HepG2 (cell line): ENCODE data around the gene MYO1E. TPM values are rescaled to one million over a fixed set of nuclear protein-coding genes. Genes with fewer than 3 reads are reported as not detected.

ENCODE experiments used
- ATAC-seq: fragments of 200-7000 bp; cut with Tn5 transposase; 3 replicates; pipeline ENCODE4 v1.9.1; 2020; ENCODE audit warnings: mild to moderate bottlenecking, moderate library complexity
- BruUV-seq: library from RNA; stranded (reverse); fragments of 400-500 nt; replicated peaks from 2 replicates; lab custom pipeline; 2021; lab: Mats Ljungman, UMichigan
- CTCF ChIA-PET: fragments of 300-600 bp; formaldehyde crosslinking; extraction: SDS; loops from one replicate; lab custom pipeline; 2021; ENCODE audit warnings: low total read pairs, inconsistent platforms, low intra/inter-chr PET ratio; lab: Yijun Ruan, JAX
- POLR2A ChIA-PET: fragments of 350-600 bp; sonication (Branson Sonifier 250); formaldehyde crosslinking; loops from one replicate; lab custom pipeline; 2020; ENCODE audit warnings: antibody characterized with exemption, inconsistent platforms; lab: Yijun Ruan, JAX
- DNase-seq: peaks from one replicate; pipeline ENCODE4 v3.0.0-alpha.2; 2015; ENCODE audit warnings: low spot score
- FAIRE-seq: peaks from 3 replicates; lab custom pipeline; 2011; peaks lifted over from hg19 to GRCh38; lab: Jason Lieb, UNC
- H2AFZ ChIP-seq: one replicate; pipeline ENCODE4 v1.6.1; 2011; ENCODE audit warnings: low read length, inconsistent platforms
- H3K27ac ChIP-seq: fragments of 300-600 bp; 3 replicates; pipeline ENCODE4 v1.8.0; 2011; ENCODE audit warnings: mixed run types, mild to moderate bottlenecking, mixed read lengths, low read length, inconsistent platforms; ENCODE audit not compliant: insufficient read depth; ENCODE audit errors: extremely low read length
- H3K27me3 ChIP-seq, 2 experiments: fragments of 200-600 bp in 1 of 2; 2 replicates in 1 of 2; 3 replicates in 1 of 2; pipeline versions ENCODE4 v1.6.0 to v1.8.0; 2011; ENCODE audit warnings: low read length in 2 of 2, mild to moderate bottlenecking in 2 of 2, moderate library complexity in 2 of 2, inconsistent platforms in 1 of 2; ENCODE audit not compliant: insufficient read depth in 2 of 2, control insufficient read depth in 1 of 2
- H3K36me3 ChIP-seq, 2 experiments: fragments of 200-600 bp in 1 of 2; replicated peaks in 1 of 2; 2 replicates in 1 of 2; 3 replicates in 1 of 2; pipeline versions ENCODE4 v1.5.1 to v1.8.0; 2011; ENCODE audit warnings: low read length in 2 of 2, inconsistent platforms in 1 of 2; ENCODE audit not compliant: insufficient read depth in 2 of 2, control insufficient read depth in 1 of 2
- H3K4me1 ChIP-seq: 2 replicates; pipeline ENCODE4 v1.5.1; 2012; ENCODE audit warnings: low read length, inconsistent platforms; ENCODE audit not compliant: insufficient read depth
- H3K4me2 ChIP-seq: 2 replicates; pipeline ENCODE4 v1.6.0; 2011; ENCODE audit warnings: low read depth, low read length, inconsistent platforms
- H3K4me3 ChIP-seq, 3 experiments: fragments of 200-600 bp in 1 of 3; sonication (generic), shearing (Covaris generic) in 1 of 3; replicated peaks in 1 of 3; 2 replicates each; pipeline ENCODE4 v1.5.1; 2011 to 2016; ENCODE audit warnings: low read length in 3 of 3, inconsistent platforms in 2 of 3, low read depth in 2 of 3, mild to moderate bottlenecking in 2 of 3, control low read depth in 1 of 3, mixed read lengths in 1 of 3; ENCODE audit not compliant: insufficient read depth in 1 of 3
- H3K79me2 ChIP-seq: one replicate; pipeline ENCODE4 v1.6.1; 2011; ENCODE audit warnings: low read length, inconsistent platforms; ENCODE audit not compliant: insufficient read depth
- H3K9ac ChIP-seq: 2 replicates; pipeline ENCODE4 v1.6.0; 2011; ENCODE audit warnings: mild to moderate bottlenecking, low read depth, low read length, inconsistent platforms; ENCODE audit not compliant: insufficient read depth
- H3K9me3 ChIP-seq: 2 replicates; pipeline ENCODE4 v1.5.1; 2012; ENCODE audit warnings: mild to moderate bottlenecking, low read length
- H4K20me1 ChIP-seq: 2 replicates; pipeline ENCODE4 v1.6.0; 2011; ENCODE audit warnings: inconsistent platforms, mild to moderate bottlenecking, low read length, moderate library complexity; ENCODE audit not compliant: insufficient read depth
- CEBPB ChIP-seq: IDR thresholded peaks from 2 replicates; pipeline ENCODE4 v1.6.1; 2011; ENCODE audit warnings: low read depth, low read length, improper control_type of control experiment, borderline replicate concordance
- CENPX ChIP-seq: sonication (generic); formaldehyde crosslinking; IDR thresholded peaks from 2 replicates; pipeline ENCODE4 v1.9.0; 2021; ENCODE audit warnings: mild to moderate bottlenecking, missing genetic modification reagents, moderate library complexity
- CHD4 ChIP-seq: fragments of 200-600 bp; sonication (generic); IDR thresholded peaks from 2 replicates; pipeline ENCODE4 v1.7.0; 2017; ENCODE audit warnings: mild to moderate bottlenecking, low read length, borderline replicate concordance
- KLF12 ChIP-seq: sonication (generic); formaldehyde crosslinking; IDR thresholded peaks from 2 replicates; pipeline ENCODE4 v1.4.0; 2020; ENCODE audit warnings: missing genetic modification reagents, borderline replicate concordance
- MEIS2 ChIP-seq: sonication (generic); formaldehyde crosslinking; IDR thresholded peaks from 2 replicates; pipeline ENCODE4 v1.9.0; 2021; ENCODE audit warnings: mild to moderate bottlenecking, missing genetic modification reagents
- WGBS: methylation state at CpG from one replicate; pipeline ENCODE4 v1.1.6; 2017; ENCODE audit warnings: low lambda C conversion rate; 5-methylcytosine and 5-hydroxymethylcytosine counted together
- in situ Hi-C: cut with HindIII; loops from 2 replicates; pipeline ENCODE4 v1.10.0; 2017; ENCODE audit warnings: low pct_unique_long_range_greater_than_20kb; ENCODE audit not compliant: extremely low pct_ligation_motif_present
- intact Hi-C: fragments of 100-400 bp; cut with micrococcal nuclease; formaldehyde crosslinking; loops from one replicate; pipeline ENCODE4 v1.10.0; 2022; ENCODE audit not compliant: unreplicated experiment
- polyA plus RNA-seq, 8 experiments: library from polyadenylated mRNA; depleted of rRNA in 3 of 8; stranded (reverse) in 7 of 8; unstranded in 1 of 8; fragments of >200 nt; fragmentation: Illumina TruSeq in 4 of 8; extraction: Trizol in 4 of 8; gene quantifications; 2 replicates each; pipeline versions ENCODE4 v1.2.1 to v1.2.3, GENCODE V29; 2011 to 2016; ENCODE audit warnings: low read depth in 4 of 8, missing spikeins in 1 of 8, mixed read lengths in 1 of 8; ENCODE audit not compliant: insufficient read depth in 1 of 8
- total RNA-seq, 5 experiments: library from RNA; depleted of rRNA; stranded (reverse); fragments of >200 nt; fragmentation: Illumina TruSeq; extraction: Trizol; gene quantifications; 2 replicates each; pipeline ENCODE4 v1.2.3, GENCODE V29; 2016; ENCODE audit warnings: low read depth in 1 of 5
- TF ChIP-seq, protein P1 (sequence below): sonication (generic); formaldehyde crosslinking; IDR thresholded peaks from 2 replicates; pipeline ENCODE4 v1.4.0; 2020; ENCODE audit warnings: missing genetic modification reagents
- TF ChIP-seq, protein P2 (sequence below): sonication (generic); formaldehyde crosslinking; IDR thresholded peaks from 2 replicates; pipeline ENCODE4 v1.5.0; 2020; ENCODE audit warnings: mild to moderate bottlenecking, missing genetic modification reagents

Gene MYO1E
- total and polyA plus RNA-seq, 2 of the 13 experiments (the other 11 are each of a cell fraction or from before 2014, with no cell fraction given), result 15.7 to 25.1 TPM

DNA sequence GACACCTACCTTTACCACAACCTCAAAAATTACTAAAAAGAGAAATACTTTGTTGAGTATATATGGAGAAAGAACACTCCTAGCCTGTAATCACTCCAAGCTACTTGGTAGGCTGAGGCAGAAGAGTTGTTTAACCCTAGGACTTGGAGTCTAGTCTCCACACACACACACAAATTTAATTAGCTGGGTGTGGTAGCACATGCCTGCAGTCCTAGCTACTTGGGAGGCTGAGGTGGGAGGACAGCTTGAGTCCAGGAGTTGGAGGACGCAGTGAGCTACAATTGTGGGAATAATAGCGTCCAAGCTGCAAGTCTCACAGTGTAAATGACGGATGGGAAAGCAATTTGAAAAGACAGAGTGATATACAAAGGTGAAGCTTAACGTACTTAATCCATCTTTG, 115.5 kb downstream of the MYO1E start:
- no peak overlapping the region for H3K4me3 ChIP-seq
- 73% methylated on average over 4 of the region's 4 CpGs for WGBS
- in situ Hi-C loops, result no loop called here

DNA sequence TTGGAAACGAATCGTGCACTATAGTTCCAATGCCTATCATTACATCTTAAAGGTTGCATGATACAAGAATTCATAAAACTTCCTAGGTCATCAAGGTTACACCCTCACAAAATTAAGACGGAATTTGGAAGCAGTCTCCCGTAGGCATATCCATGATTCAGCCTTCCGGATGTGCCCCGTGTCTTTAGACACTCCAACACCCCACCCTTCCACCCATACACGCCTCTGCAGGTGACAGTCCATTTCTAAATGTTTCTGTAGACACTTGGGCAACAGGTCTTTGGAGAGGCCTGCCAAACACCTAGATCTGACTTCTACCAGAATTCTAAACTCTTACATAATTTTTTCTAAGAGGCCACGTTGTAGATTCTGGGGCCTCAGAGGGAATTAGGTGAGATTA, 116.2 kb downstream of the MYO1E start:
- ATAC-seq (no peak), DNase-seq (no peak), FAIRE-seq (no peak)
- Histone ChIP-seq H3K4me3 (no peak overlapping the region), H2AFZ (no peak overlapping the region), H3K9me3 (no peaks in the 10 kb centered on the region), H4K20me1 (no peaks in the 10 kb centered on the region), H3K27ac (peak overlapping the region; percentile 30), H3K9ac (no peak overlapping the region), H3K27me3 (no peaks in the 10 kb centered on the region), H3K36me3 (no peaks in the 10 kb centered on the region; a peak in 2 of 5 replicates), H3K4me2 (no peak overlapping the region), H3K4me1 (peaks cover 58% of the 10 kb centered on the region), H3K79me2 (no peaks in the 10 kb centered on the region)
- ChIA-PET CTCF (no interaction called here), POLR2A (interaction anchor here (1.2 kb wide), 1 partner anchor 116 kb away, joined by 4 read pairs; the partner anchor contains the start of gene MYO1E)
- TF ChIP-seq MEIS2 (CRISPR knock-in tag) (no peak), CHD4 (peak; percentile 48; the same call in 1 of the 2 replicates), CEBPB (peak; percentile 29; the same call in 1 of the 2 replicates)
- TF ChIP-seq, protein P1, sequence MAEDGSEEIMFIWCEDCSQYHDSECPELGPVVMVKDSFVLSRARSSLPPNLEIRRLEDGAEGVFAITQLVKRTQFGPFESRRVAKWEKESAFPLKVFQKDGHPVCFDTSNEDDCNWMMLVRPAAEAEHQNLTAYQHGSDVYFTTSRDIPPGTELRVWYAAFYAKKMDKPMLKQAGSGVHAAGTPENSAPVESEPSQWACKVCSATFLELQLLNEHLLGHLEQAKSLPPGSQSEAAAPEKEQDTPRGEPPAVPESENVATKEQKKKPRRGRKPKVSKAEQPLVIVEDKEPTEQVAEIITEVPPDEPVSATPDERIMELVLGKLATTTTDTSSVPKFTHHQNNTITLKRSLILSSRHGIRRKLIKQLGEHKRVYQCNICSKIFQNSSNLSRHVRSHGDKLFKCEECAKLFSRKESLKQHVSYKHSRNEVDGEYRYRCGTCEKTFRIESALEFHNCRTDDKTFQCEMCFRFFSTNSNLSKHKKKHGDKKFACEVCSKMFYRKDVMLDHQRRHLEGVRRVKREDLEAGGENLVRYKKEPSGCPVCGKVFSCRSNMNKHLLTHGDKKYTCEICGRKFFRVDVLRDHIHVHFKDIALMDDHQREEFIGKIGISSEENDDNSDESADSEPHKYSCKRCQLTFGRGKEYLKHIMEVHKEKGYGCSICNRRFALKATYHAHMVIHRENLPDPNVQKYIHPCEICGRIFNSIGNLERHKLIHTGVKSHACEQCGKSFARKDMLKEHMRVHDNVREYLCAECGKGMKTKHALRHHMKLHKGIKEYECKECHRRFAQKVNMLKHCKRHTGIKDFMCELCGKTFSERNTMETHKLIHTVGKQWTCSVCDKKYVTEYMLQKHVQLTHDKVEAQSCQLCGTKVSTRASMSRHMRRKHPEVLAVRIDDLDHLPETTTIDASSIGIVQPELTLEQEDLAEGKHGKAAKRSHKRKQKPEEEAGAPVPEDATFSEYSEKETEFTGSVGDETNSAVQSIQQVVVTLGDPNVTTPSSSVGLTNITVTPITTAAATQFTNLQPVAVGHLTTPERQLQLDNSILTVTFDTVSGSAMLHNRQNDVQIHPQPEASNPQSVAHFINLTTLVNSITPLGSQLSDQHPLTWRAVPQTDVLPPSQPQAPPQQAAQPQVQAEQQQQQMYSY (CRISPR knock-in tag), result 0 out of 2 replicates have a peak, but pooled peaks have one; percentile 4
- no TSS peak for BruUV-seq
- intact Hi-C loops, result no loop called here
- in situ Hi-C loops, result no loop called here
- WGBS, result 46% methylated on average over 8 of the region's 8 CpGs

More for the DNA sequence above, 115.5 kb downstream of the MYO1E start:
- BruUV-seq, result no TSS peak
- no peak for ATAC-seq
- H3K27me3 ChIP-seq, result no peaks in the 10 kb centered on the region
- TF ChIP-seq, protein P2, sequence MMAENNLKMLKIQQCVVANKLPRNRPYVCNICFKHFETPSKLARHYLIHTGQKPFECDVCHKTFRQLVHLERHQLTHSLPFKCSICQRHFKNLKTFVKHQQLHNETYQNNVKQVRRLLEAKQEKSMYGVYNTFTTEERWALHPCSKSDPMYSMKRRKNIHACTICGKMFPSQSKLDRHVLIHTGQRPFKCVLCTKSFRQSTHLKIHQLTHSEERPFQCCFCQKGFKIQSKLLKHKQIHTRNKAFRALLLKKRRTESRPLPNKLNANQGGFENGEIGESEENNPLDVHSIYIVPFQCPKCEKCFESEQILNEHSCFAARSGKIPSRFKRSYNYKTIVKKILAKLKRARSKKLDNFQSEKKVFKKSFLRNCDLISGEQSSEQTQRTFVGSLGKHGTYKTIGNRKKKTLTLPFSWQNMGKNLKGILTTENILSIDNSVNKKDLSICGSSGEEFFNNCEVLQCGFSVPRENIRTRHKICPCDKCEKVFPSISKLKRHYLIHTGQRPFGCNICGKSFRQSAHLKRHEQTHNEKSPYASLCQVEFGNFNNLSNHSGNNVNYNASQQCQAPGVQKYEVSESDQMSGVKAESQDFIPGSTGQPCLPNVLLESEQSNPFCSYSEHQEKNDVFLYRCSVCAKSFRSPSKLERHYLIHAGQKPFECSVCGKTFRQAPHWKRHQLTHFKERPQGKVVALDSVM (CRISPR knock-in tag), result peak; percentile 87
- TF ChIP-seq CENPX (CRISPR knock-in tag), result no peak
- TF ChIP-seq KLF12, result no peak
- TF ChIP-seq, all 625 proteins: peak for 1
- Histone ChIP-seq H3K36me3 (no peaks in the 10 kb centered on the region; a peak in 2 of 5 replicates), H3K4me1 (peaks cover 58% of the 10 kb centered on the region), H3K4me2 (no peak overlapping the region), H2AFZ (no peak overlapping the region), H3K9me3 (no peaks in the 10 kb centered on the region), H4K20me1 (no peaks in the 10 kb centered on the region), H3K79me2 (no peaks in the 10 kb centered on the region), H3K9ac (no peak overlapping the region), H3K27ac (no peak overlapping the region)
- FAIRE-seq (no peak), DNase-seq (no peak)
- POLR2A ChIA-PET, result interaction anchor here (1.2 kb wide), 1 partner anchor 115 kb away, joined by 4 read pairs; the partner anchor contains the start of gene MYO1E
- CTCF ChIA-PET, result no interaction called here
- intact Hi-C loops, result no loop called here
